HG02840 (cell line): Measurements from ENCODE around the gene FILIP1L.

Experiments
- ATAC-seq: cut with Tn5 transposase; IDR thresholded peaks from one replicate; pipeline ENCODE4 v1.9.1; 2021; ENCODE audit warnings: mild to moderate bottlenecking, moderate library complexity, moderate number of reproducible peaks; ENCODE audit not compliant: unreplicated experiment, low FRiP score

FILIP1L gene

GRCh38 chr3:99958222-99958912 lies 155.9 kb downstream of the FILIP1L start:
- ATAC-seq = no peak

- no peak for ATAC-seq
Observed at GRCh38 chr3:99957151-99957796, 157.0 kb downstream of the FILIP1L start.

GRCh38 chr3:99955773-99956562 lies 158.3 kb downstream of the FILIP1L start:
- no peak for ATAC-seq

- no peak for ATAC-seq
Observed at GRCh38 chr3:99954914-99955644, 159.2 kb downstream of the FILIP1L start.

- no peak for ATAC-seq
Observed at GRCh38 chr3:99953596-99953995, 160.7 kb downstream of the FILIP1L start.

GRCh38 chr3:99952306-99952705 lies 162.0 kb downstream of the FILIP1L start:
- no peak for ATAC-seq

- no peak for ATAC-seq
Observed at GRCh38 chr3:99951701-99952100, 162.6 kb downstream of the FILIP1L start.

- no peak for ATAC-seq
Observed at GRCh38 chr3:99950921-99951320, 163.4 kb downstream of the FILIP1L start.

- ATAC-seq = no peak
Observed at GRCh38 chr3:99949956-99950670, 164.2 kb downstream of the FILIP1L start.

- ATAC-seq = no peak
Observed at GRCh38 chr3:99948467-99949089, 165.7 kb downstream of the FILIP1L start.

GRCh38 chr3:99947356-99947755 lies 166.9 kb downstream of the FILIP1L start:
- ATAC-seq = no peak

GRCh38 chr3:99945328-99945995 lies 168.8 kb downstream of the FILIP1L start:
- ATAC-seq = no peak

- ATAC-seq = no peak
Observed at GRCh38 chr3:99943931-99944761, 170.2 kb downstream of the FILIP1L start.

GRCh38 chr3:99941211-99941610 lies 173.1 kb downstream of the FILIP1L start:
- no peak for ATAC-seq

- ATAC-seq = no peak
Observed at GRCh38 chr3:99940350-99940749, 174.0 kb downstream of the FILIP1L start.

- no peak for ATAC-seq
Observed at GRCh38 chr3:99939876-99940275, 174.4 kb downstream of the FILIP1L start.

GRCh38 chr3:99938270-99938911 lies 175.9 kb downstream of the FILIP1L start:
- ATAC-seq = peak; percentile 52
